8988T (cell line): Measurements from ENCODE around the gene CELF4.
A peak's percentile ranks its signal among the peaks of the same experiment; 100 is the strongest.

Experiments used
- DNase-seq: peaks from one replicate; pipeline ENCODE4 v3.0.0; 2011

The CELF4 gene

DNA sequence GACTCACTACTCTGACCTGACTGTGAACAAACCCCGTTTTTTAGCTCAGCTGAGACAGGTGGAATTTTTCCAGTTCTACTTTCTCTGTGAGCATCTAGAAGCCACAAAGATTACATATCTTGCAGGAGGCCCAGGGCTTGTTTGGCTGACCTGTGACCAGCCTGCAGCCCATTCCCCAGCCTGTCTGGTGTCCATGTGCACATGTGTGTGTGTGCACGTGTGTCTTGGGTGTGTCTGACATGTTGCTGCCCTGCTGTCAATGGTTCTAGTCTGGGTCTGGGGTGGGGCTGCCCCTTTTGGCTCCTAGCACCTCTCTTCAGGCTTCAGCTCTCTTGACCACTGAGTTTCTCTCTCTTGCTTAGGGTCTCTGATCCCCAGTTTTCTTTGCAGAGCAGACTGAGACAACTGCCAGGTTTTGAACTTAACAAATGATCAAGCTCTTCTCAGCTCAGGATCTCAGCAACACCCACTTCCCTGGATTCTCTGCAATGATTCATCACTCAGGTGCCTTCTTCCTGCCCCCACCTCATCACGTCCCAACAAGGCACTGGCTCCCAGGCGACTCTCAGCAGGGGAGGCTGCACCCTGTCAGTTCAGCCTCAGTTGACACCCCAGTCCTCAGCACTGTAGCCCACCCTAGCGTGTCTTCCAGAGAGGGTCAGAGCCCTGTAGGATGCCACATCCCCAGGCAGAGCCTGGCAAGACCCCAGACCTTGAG, 130.3 kb downstream of the CELF4 start:
- DNase-seq = no peak

DNA sequence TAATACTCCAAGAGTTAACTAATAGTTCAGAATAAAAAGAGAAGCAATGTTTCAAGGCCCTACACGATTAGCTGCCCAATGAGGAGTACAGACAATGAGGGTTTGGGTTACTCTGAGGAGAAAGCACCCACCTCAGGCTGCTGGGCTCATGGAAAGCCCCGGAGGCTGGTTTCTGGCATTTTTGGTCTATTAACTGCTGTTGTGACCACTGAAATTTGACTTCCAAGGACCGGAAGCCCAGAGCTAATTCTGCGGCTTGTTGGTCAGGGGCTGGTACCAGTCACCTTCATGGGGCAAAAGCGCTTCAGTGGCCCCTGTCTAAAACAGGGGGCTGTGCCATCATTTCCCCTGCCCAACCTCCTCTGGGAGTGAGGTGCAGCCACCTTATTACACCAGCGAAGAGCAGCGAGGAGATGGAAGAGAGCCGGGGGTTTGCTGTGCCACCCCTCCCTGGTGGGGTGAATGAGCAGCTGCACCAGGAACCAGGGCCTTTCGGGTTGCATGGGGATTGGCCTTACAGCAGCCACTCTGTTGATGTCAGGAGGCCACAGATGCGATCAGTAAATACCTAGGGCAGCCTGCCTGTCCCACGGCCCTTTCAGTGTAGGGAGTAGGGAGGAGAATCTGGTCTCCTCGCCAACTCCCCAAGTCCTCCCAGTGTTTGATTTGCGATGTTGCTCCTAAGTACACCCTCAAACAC, 131.3 kb downstream of the CELF4 start:
- DNase-seq = no peak

DNA sequence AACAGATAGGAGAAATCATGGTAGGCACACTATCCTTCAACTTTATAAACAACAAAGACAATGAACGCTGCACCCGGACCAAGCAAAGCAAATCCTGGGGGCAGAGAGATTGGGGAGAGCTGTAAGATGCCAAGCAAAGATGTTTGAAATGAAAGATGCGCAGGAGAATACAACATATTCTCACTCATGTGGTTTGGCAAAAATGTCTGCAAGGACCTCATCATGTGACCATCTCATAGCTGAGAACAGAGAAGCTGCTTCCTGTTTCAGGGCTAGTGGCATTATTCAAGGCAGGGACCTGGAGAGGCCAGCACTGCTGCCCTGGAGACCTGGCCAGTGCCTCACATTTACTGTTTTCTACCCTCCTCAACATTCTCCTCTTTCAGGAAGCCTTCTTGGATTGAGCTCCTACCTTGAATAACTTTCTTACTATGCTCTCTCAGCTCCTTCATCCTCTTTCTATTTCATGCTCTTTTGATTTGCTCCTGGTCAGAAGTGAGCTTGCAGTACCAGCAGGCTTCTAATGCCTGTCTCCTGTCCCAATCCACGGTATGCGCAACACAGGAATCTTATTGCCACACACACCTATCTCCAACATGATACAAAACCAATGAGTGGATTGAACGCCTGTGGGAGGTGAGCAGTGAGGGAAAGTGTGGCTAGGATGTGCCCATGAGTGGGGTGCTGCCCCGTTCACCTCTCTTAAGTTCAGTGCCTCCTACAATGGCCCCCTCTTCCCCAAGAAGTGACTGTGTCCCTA, 133.0 kb downstream of the CELF4 start:
- no peak for DNase-seq

DNA sequence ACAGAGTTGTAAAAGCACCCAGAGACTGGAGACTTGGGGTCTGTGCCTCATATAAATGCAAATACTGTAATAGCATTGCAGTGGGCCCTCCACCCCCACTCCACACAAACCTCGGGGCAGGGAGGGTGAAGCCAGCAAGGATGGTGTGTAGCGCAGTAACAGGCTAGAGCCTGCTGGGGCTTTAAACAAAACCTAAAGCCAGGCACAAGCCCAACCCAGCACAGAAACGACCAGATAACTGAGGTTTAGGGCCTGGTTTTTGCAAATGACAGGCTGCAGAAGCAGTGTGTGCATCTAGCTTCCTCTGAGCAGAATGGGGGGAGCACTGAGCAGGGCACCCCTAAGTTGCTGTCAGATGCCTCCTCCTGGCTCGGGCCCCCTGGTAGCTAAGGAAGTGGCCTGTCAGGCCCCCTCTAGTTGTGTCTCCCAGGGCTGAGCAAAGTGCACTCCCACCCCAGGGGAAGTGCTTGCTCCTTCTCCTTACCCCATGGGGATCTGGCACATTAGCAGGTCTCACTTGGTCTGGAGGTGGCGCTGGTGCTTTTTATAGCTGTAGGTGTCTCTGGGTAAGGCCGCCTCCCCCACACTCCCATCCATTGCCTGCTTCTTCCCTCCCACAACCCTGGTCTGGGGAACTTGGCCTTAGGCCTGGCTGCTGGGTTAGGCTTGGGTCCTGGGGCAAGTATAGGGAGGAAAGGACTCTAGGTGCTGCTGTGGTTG, 135.1 kb downstream of the CELF4 start:
- DNase-seq = no peak

DNA sequence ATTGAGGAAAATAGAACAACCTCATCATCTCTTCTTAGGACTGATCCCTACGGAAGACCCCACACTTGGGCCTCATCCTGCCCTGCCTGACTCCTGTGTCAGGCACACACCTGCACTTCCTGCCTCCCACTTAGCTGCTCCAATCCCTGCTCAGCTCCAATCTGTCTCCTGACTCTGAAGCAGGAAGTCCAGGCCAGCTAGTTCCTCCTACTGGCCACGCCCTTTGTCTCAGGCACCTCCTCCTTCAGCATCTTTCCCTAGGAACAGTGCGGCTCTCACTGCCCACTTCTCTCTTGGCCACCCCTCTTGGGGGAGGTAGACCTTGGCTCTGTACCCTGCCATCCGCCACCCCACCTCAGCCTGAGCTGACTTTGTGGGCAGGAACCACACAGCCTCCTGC, 135.8 kb downstream of the CELF4 start:
- DNase-seq = no peak

DNA sequence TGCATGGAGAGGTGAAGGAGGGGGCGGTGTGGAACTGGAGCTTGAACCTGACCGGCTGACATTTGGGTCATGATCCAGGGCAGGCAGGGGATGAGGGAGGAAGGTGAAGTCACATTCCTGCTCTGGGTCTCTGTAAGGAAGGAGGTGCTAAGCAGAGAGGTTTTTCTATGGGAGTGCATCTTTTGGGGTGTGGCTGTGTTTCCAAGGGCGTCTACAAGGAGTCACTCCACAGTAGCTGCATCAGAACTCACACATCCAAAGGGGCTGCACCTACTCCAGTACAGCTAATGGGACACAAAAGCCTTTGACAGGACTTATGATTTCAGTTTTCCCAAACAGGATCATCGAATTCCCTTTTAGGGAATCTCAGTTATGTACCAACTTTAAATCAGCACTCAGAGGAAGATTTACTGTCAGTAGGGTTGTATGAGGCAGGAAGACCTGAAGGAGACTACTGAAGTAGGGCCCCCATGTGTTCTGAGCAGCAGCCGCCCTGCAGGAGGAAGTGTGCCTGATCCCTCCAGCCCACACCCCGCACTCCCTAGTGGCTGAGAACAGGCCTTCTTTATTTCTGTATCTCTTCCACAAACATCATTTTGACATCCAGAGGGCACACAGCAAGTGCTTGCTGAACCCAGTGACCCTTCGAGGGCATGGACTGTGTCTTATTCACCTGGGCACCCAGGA, 137.2 kb downstream of the CELF4 start:
- no peak for DNase-seq

DNA sequence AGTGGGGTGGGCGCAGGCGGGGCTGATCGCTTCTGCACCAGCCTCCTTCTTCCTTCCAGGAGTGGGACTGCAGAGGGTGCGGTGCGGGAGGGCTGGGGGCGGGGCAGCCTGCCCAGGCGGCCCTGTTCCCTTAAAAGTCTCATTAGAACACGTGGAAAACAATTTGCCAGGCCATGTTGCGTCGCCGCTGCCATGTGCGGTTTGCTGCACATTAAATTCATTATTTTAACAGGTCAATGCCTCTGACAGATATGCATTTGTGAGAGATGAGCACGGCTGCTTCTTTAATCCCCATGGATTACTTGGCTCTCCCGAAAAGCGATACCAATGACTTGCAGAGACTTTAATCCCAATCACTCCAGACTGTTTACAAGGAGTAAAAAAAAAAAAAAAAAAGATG, 139.0 kb downstream of the CELF4 start:
- DNase-seq = no peak

DNA sequence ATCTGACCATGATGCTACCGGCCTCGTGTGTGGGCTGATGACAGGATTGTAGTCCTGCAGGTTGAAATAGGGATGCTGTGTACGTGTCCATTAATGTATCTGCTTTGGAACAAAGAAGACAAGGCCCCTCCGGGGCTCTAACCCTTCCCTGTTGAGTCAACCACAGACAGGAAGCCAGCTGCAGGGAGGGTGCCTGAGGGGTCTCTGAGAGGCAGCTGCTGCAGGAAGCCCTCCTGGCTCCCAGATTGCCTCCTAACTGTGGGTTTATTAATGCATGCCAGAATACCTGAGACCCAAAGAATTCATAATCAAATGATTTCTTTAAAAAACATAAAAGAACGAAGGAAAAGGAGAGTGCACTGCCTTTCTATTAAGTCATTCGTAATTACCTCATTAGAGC, 140.4 kb downstream of the CELF4 start:
- no peak for DNase-seq

DNA sequence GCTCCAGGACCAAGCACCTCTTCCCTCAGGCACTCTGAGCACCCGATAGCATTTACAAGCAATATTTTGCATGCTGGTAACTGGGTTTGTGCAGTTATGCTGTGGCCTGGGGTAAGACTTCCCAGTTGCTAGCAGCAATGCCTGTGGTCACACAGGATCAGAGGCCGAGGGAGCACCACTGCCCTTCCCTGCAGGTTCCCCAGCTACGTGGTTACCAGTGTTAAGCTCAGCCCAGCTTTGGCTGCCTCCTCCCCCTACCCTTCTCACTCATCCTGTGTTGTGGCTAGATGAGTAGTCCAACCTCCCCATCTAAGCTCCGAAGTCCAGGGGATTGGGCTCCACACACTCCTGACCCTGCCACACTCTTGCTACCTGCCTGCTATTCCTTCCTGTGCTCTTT, 141.1 kb downstream of the CELF4 start:
- no peak for DNase-seq

DNA sequence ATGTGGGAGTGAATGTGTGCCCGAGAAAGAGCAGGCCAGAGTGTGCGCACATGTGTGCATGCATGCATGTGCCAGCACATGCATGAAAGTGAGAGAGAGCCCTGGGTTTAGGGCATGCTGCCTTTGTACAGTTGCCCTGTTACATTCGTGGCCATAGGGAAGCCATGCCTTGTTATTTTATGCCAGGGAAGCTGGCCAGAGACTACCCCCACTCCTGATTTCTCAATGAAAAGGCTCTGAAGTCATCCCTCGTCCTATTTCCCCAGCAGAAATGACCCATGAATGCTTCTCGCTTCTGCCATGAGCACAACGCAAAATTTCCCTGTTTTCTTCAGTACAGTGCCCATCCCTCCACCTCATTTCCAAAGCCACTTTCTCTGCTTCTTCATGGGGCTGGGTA, 143.0 kb downstream of the CELF4 start:
- no peak for DNase-seq

DNA sequence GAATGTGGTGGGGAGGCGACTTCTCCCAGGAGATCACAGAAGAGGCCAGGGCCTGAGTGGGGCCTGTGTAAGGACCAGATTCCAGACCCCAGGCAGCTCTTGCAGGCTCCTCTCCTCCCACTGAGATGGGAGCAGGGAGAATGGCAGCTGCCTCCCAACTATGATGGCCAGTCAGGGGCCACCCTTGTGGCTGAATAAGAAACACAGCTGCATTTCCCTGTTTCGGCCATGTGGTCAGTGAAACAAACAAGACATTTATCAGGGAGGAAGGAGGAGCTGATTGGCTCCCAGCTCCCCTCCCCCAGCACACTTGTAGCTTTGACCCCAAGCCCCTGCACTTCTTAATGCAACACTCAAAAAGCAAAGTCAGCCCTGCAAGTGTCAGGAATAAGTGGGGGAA, 143.5 kb downstream of the CELF4 start:
- no peak for DNase-seq

DNA sequence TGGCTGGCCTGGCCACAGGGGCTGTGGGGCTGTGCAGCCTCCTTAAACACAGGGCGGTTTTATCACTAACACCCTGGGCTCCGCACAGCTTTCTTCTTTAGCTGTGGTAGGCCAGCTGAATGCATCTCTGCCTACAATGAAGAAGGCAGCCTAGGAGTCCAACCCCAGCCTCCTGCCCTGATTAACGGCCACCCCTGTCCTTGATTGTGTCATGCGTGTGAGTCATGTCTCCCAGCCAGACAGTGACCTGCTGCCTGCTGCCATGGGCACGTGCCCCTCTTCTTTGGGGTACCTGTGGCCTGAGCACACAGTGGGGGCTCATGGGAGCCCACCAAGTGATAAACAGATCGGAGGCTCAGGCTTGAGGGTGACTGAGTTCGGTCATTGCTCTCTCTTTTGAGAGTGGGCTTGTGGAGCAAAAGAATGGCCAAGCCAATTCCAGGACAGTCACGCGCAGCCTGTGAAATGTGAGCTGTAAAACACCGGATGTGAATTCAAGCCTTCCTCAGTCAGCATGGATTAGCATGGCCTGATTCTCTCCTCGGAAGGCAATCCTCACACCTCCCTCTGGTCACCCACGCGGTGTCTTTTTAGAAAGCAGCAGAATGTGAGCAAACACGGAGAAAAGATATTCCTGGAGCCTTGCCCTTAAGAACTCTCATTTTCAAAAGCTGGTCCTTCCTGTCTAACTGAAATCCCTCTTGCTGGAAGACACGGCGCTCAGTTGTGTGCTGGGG, 144.1 kb downstream of the CELF4 start:
- DNase-seq = no peak

DNA sequence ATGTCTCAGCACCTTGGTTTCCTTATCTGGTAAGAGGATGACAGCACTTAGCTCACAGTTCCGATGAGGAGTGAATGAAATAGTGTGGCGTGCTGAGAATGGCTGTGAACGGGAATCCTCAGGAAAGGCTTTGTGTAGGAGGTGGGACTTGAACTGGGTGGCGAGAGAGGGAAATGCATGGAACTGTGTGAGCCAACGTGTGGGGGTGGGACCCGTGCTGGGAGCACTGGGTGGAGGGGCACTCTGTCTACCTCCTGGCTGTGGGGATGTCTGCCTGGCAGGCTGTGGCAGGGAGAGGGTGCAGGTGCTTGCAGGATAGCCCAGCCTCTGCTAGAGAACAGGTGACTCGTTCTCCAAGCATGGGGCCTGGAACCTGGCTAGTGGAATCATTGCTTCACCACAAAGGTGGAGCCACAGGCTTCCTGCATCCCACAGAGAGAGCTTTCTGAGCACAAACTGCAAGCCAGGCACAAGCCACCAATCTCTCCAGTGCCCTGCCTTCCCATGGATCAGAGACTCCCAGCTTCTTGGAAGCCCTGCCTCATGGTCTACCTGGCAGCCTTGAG, 145.2 kb downstream of the CELF4 start:
- no peak for DNase-seq

DNA sequence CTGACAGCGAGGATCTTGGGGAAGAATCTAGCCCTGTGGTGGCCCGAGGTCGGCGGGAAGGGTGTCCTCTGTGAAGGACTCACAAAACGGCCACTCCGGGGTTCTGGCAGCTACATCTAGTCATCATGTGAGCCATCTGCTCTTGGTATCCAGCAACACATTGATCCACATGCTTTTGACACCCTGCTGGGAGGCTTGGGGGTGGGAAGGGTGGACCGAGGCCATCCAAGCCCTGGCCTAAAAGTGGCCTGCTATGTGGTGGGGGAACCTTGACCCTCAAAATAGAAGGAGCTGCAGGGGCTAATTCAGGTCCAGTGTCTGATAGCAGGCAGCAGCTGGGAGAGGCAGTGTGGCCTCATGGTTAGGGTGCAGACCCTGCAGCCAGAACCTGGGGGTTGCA, 145.7 kb downstream of the CELF4 start:
- DNase-seq = no peak

DNA sequence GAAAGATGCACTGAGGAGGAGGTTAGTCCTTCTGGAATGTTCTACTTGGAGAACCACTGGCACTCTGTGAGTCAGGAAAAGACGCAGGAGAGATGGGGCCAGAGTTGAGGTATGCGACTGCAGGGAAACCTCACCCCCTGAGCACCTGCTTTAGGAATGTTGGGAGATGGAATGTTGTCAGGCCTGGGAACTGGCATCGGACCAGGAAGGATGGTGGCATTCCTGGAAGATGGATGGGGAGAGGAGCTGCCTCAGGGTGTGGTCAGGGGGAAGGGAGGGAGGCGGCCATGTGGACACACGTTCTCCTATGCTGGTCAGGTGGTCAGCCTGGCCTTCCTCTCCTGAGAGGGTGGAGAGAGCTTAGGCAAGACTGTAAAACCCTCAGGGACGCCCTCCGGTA, 146.3 kb downstream of the CELF4 start:
- DNase-seq = peak; percentile 69

DNA sequence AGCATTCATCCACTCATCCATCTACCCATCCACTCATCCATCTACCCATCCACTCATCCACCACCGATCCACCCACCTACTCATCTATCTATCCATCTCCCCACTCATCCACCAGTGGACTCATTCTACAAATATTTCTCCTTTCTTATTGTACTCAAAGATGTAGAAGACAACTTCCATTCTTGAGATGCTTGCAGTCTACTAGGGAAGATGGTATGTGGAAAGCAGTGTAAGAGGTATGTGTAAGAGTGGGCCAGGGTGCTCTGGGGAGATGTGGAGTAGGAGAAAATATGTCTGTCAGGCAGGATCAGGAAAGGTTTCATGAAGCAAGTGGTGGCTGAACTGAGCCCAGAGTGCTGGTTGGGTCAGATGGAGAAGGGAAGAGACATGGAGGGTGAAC, 150.8 kb downstream of the CELF4 start:
- DNase-seq = no peak

DNA sequence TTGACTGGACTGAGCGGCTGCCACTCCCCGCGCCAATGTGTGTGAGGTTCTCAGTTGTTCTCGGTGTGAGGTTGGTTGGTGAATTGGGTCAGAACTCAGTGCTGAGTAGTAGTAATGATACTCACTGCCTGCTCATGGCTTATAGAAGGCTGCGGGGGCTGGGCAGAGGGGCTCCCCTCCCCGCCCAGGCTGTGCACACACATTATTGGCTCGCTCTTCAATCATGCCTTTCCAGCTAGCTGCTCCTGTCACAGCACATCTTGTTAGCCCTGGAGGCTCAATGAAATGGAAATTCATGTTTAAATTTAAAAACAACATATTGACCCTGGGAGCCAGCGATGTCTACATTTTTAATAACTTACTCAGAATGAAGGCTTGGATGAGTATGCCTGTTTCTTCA, 152.8 kb downstream of the CELF4 start:
- DNase-seq = no peak

DNA sequence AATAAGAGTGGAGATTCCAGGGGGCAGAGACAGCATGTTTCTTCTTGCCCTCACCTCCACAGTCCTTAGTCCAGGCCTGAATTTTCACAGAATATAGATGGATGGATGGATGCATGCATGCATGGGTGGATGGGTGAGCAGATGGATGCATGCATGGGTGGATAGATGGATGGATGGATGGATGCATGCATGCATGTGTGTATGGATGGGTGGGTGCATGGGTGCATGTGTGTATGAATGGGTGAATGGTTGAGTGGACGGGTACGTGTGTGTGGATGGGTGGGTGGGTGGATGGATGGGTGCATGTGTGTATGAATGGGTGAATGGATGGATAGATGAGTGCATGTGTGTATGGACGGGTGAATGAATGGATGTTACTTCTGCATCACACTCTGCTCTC, 153.3 kb downstream of the CELF4 start:
- DNase-seq = no peak

DNA sequence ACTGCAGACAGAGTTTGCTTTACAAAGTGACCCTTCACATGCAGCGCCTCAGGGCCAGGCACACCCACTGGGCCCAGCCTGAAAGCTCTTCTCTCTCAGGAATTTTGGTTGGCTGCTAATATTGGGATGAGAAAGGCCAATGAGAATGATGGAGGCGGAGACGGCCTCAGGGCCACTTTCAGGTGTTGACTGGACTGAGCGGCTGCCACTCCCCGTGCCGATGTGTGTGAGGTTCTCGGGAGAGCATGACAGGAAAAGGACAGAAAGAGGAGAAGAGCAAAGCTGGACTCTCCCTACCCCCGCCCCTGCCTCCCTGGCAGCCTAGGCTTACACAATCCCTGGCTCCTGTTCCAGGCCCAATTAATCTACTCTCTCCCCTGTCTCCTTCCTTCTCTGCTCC, 155.7 kb downstream of the CELF4 start:
- DNase-seq = no peak

DNA sequence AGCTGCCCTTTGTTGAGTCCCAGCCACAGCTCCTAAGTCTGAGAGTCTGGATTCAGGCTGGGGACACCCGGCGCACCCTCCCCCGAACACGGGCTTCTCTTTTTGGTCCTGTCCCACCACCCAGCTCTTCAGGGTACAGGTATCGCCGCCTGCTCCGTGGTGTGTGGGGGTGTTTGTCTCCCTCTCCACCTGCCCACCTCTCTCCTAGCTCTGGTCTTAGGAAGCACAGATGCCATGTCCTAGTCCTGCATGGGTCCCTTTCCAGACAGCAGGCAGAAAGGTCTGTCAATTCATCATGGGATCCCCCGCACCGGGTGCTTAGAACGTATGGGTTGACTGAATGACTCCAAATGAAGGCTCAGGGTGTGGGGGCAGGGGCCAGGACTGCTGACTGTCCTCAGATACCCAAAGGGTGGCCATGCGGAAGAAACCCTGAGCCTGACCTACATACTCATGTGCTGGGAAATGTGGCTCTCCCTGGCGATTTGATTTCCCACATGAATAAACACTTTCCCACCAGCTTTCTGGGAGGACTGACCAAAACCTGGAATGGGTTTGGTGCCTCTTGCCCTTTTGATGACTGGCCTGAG, 156.8 kb downstream of the CELF4 start:
- DNase-seq = no peak

DNA sequence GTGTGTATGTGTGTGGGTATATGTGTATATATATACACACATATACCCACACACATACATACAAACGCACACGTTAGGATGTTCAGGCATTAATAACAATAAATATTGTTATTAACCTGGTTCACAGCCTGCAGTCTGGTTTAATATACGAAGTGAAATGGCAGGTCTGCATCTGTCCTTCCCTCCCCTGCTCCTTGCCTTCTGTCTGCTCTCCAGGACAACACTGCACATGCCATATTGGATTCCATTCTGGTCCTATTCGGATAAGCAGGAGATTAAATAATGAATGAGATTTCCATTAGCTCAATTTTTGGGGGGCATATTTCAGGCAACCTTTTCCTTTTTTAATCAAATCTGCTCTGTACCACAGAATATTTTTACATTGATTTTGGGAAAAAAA, 158.0 kb downstream of the CELF4 start:
- no peak for DNase-seq
